ENCODE data around the gene HCRTR1.

GRCh38 chr1:31651089-31651420 lies 33.6 kb downstream of the HCRTR1 start:
- no peak for TF ChIP-seq CTCF (IDR thresholded peaks at IDR 0.05)
- no peak for TF ChIP-seq POLR2A (IDR thresholded peaks at IDR 0.05)
- no peak for TF ChIP-seq POLR2AphosphoS5 (IDR thresholded peaks at IDR 0.05)
